Spleen (tissue), 11 donors: Measurements from ENCODE around the gene AKAP6. TPM values are rescaled to one million over a fixed set of nuclear protein-coding genes. Genes with fewer than 3 reads are reported as not detected.

Experiments
- DNase-seq: peaks from one replicate; pipeline ENCODE4 v3.0.0-alpha.2; 2020
- H3K27ac ChIP-seq, 8 donors: fragments of 200-600 bp; sonication (generic) in 7 of 8; 1 replicate in 4 of 8; 2 replicates in 4 of 8; pipeline versions ENCODE4 v1.5.0 to v1.8.0; 2016 to 2021; ENCODE audit warnings: inconsistent platforms in 4 of 8, mild to moderate bottlenecking in 4 of 8, moderate library complexity in 1 of 8
- H3K27me3 ChIP-seq, 7 donors: fragments of 200-600 bp; sonication (generic) in 6 of 7; replicated peaks in 1 of 7; 1 replicate in 4 of 7; 2 replicates in 3 of 7; pipeline versions ENCODE4 v1.5.0 to v1.8.0; 2016 to 2021; ENCODE audit warnings: inconsistent platforms in 3 of 7, mild to moderate bottlenecking in 1 of 7
- H3K36me3 ChIP-seq, 6 donors: fragments of 200-600 bp; sonication (generic) in 5 of 6; 1 replicate in 4 of 6; 2 replicates in 2 of 6; pipeline versions ENCODE4 v1.5.0 to v1.8.0; 2016 to 2021; ENCODE audit warnings: inconsistent platforms in 2 of 6
- H3K4me1 ChIP-seq, 6 donors: fragments of 200-600 bp; sonication (generic) in 5 of 6; 1 replicate in 3 of 6; 2 replicates in 3 of 6; pipeline versions ENCODE4 v1.5.0 to v1.8.0; 2016 to 2021; ENCODE audit warnings: inconsistent platforms in 3 of 6
- H3K4me3 ChIP-seq, 8 donors: fragments of 200-600 bp; sonication (generic) in 7 of 8; 1 replicate in 4 of 8; 2 replicates in 4 of 8; pipeline versions ENCODE4 v1.5.0 to v1.8.0; 2016 to 2021; ENCODE audit warnings: inconsistent platforms in 4 of 8, mild to moderate bottlenecking in 4 of 8, moderate library complexity in 2 of 8
- H3K9me3 ChIP-seq, 8 donors: fragments of 200-600 bp; sonication (generic) in 7 of 8; 1 replicate in 4 of 8; 2 replicates in 4 of 8; pipeline versions ENCODE4 v1.5.0 to v1.8.0; 2016 to 2021; ENCODE audit warnings: inconsistent platforms in 4 of 8
- POLR2A ChIP-seq, 3 donors: fragments of 450-650 bp; IDR thresholded peaks; one replicate each; pipeline ENCODE4 v1.5.1; 2017; ENCODE audit warnings: antibody characterized with exemption in 3 of 3, mild to moderate bottlenecking in 1 of 3
- POLR2AphosphoS5 ChIP-seq, 3 donors: sonication (generic); formaldehyde crosslinking; IDR thresholded peaks; one replicate each; pipeline ENCODE4 v1.5.1; 2017; ENCODE audit warnings: antibody characterized with exemption in 3 of 3
- WGBS, 5 donors: extraction: QIAGEN DNeasy Blood & Tissue Kit in 3 of 5; methylation state at CpG; one replicate each; pipeline versions ENCODE4 v1.1.5 to v1.1.7; 2013 to 2018; 5-methylcytosine and 5-hydroxymethylcytosine counted together
- intact Hi-C: fragments of 100-400 bp; cut with DNase I; formaldehyde crosslinking; loops from one replicate; pipeline ENCODE4 v1.15.0; 2023; ENCODE audit warnings: low total_unique reads
- polyA plus RNA-seq, 3 donors: library from polyadenylated mRNA; stranded (reverse); fragments of 200-250 nt; gene quantifications; one replicate each; pipeline ENCODE4 v1.2.1, GENCODE V29; 2013
- total RNA-seq, 7 donors: library from RNA; depleted of rRNA in 3 of 7; stranded (reverse); fragments of >200 nt in 3 of 7; fragmentation: NEBNext Ultra II Directional in 4 of 7; extraction: Animal tissue kit (Norgen Biotek cat#: 25700) in 4 of 7; gene quantifications; one replicate each; pipeline versions ENCODE4 v1.1.0 to v1.2.1, GENCODE V29; 2016 to 2021
- TF ChIP-seq, protein P1 (sequence below), 11 experiments: fragments of 200-600 bp in 7 of 11; fragments of 450-650 bp in 4 of 11; sonication (generic) in 4 of 11; IDR thresholded peaks in 8 of 11; conservative IDR thresholded peaks in 3 of 11; 1 replicate in 7 of 11; 2 replicates in 4 of 11; pipeline versions ENCODE4 v1.4.0 to v1.8.0; 2016 to 2021; ENCODE audit warnings: antibody characterized with exemption in 11 of 11, inconsistent platforms in 4 of 11, mild to moderate bottlenecking in 1 of 11
- donor health status: healthy with polysubstance abuse.
- donor health status: DM: no; HTN: no; CAD: no; lungs with moderate emphysema.
- donor health status: DM: no; HTN: no; CAD: no.
- donor health status: Bipolar disorder and iron deficiency.
- donor health status: healthy.
- donor health status: DM: no; HTN: no; CAD: no.
- donor health status: DM: yes; HTN: yes; CAD: no.

Gene AKAP6
- total and polyA plus RNA-seq, 10 donors = 0.20 to 12.1 (median 4.8) TPM

GRCh38 chr14:32399920-32400319 is 70.8 kb downstream of the AKAP6 start:
- no peaks in the 10 kb centered on the region for H3K36me3 ChIP-seq
- TF ChIP-seq, protein P1, sequence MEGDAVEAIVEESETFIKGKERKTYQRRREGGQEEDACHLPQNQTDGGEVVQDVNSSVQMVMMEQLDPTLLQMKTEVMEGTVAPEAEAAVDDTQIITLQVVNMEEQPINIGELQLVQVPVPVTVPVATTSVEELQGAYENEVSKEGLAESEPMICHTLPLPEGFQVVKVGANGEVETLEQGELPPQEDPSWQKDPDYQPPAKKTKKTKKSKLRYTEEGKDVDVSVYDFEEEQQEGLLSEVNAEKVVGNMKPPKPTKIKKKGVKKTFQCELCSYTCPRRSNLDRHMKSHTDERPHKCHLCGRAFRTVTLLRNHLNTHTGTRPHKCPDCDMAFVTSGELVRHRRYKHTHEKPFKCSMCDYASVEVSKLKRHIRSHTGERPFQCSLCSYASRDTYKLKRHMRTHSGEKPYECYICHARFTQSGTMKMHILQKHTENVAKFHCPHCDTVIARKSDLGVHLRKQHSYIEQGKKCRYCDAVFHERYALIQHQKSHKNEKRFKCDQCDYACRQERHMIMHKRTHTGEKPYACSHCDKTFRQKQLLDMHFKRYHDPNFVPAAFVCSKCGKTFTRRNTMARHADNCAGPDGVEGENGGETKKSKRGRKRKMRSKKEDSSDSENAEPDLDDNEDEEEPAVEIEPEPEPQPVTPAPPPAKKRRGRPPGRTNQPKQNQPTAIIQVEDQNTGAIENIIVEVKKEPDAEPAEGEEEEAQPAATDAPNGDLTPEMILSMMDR (IDR thresholded peaks at IDR 0.05 in 8 of 11, conservative IDR thresholded peaks at IDR 0.05 in 3 of 11) = no peak
- no peak for TF ChIP-seq POLR2A (IDR thresholded peaks at IDR 0.05)
- TF ChIP-seq POLR2AphosphoS5 (IDR thresholded peaks at IDR 0.05) = no peak

DNA sequence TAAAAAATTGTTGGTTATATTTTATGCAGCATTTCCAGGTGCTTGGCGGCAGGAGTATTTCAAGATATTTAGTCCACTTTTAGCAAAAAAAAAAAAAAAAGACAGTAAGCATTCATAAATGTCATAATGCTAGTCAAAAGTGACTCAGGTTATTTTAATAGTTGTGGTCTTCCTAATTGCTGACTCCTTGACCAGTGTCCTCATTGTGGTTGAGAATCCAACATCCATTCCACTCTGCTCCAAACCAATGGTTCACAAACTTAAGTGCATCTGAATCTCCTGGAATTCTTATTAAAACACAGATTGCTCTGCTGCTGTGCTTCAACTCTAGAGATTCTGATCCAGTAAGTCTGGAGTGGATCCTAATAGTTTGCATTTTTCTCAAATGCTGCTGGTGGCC is 71.4 kb downstream of the AKAP6 start:
- 84 to 100% (median 93%) methylated on average over 1 of the region's 1 CpG for WGBS, 5 donors
- TF ChIP-seq POLR2AphosphoS5 (IDR thresholded peaks at IDR 0.05) (no peak), POLR2A (IDR thresholded peaks at IDR 0.05) (no peak)
- TF ChIP-seq, protein P1 (IDR thresholded peaks at IDR 0.05 in 8 of 11, conservative IDR thresholded peaks at IDR 0.05 in 3 of 11) = no peak
- no peak overlapping the region for H3K27ac ChIP-seq
- no peaks in the 10 kb centered on the region for H3K9me3 ChIP-seq
- H3K36me3 ChIP-seq = no peaks in the 10 kb centered on the region
- intact Hi-C loops = no loop called here
- H3K27me3 ChIP-seq = no peaks in the 10 kb centered on the region
- no peaks in the 10 kb centered on the region for H3K4me1 ChIP-seq
- no peak for DNase-seq
- H3K4me3 ChIP-seq = no peak overlapping the region

More at GRCh38 chr14:32399920-32400319, 70.8 kb downstream of the AKAP6 start:
- 79 to 84% (median 84%) methylated on average over 1 of the region's 1 CpG for WGBS, 5 donors
- no peak for DNase-seq
- Histone ChIP-seq H3K27ac (no peak overlapping the region), H3K9me3 (no peaks in the 10 kb centered on the region), H3K4me1 (no peaks in the 10 kb centered on the region), H3K4me3 (no peak overlapping the region), H3K27me3 (no peaks in the 10 kb centered on the region)
- intact Hi-C loops = no loop called here

DNA sequence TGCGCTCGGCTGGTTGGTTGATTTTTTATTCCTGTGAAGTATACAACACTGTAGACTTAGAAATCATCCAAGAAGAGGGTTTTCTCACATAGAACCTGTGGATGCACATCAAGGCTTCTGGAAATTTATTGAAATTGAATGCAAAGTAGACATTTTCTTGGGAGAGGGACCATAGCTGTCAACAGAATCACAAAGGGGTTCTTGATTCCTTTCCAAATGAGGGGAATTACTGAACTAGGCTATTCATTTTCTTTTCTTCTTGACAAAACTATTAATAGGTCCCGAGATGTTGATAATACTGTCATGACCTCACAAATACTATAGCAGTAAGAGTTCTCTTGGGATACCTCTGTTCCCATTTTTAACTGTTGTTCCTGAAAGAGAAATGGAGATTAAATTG is 73.9 kb downstream of the AKAP6 start:
- intact Hi-C loops = no loop called here
- H3K27ac ChIP-seq = no peak overlapping the region
- TF ChIP-seq, protein P1 (IDR thresholded peaks at IDR 0.05 in 8 of 11, conservative IDR thresholded peaks at IDR 0.05 in 3 of 11) = no peak
- TF ChIP-seq POLR2A (IDR thresholded peaks at IDR 0.05) = no peak
- no peak for TF ChIP-seq POLR2AphosphoS5 (IDR thresholded peaks at IDR 0.05)
- DNase-seq = no peak
- H3K4me1 ChIP-seq = no peaks in the 10 kb centered on the region
- H3K4me3 ChIP-seq = no peak overlapping the region
- no peaks in the 10 kb centered on the region for H3K36me3 ChIP-seq
- H3K9me3 ChIP-seq = no peaks in the 10 kb centered on the region
- no peaks in the 10 kb centered on the region for H3K27me3 ChIP-seq
- 87 to 99% (median 95%) methylated on average over 3 of the region's 3 CpGs for WGBS, 5 donors

- no peak for TF ChIP-seq POLR2AphosphoS5 (IDR thresholded peaks at IDR 0.05)
- TF ChIP-seq, protein P1 (IDR thresholded peaks at IDR 0.05 in 8 of 11, conservative IDR thresholded peaks at IDR 0.05 in 3 of 11) = no peak
- no peak for TF ChIP-seq POLR2A (IDR thresholded peaks at IDR 0.05)
- Histone ChIP-seq H3K36me3 (no peaks in the 10 kb centered on the region), H3K4me1 (no peaks in the 10 kb centered on the region), H3K9me3 (no peaks in the 10 kb centered on the region), H3K4me3 (no peak overlapping the region), H3K27me3 (no peaks in the 10 kb centered on the region), H3K27ac (no peak overlapping the region)
- no peak for DNase-seq
- WGBS, 5 donors = 80 to 95% (median 88%) methylated on average over 2 of the region's 2 CpGs
- intact Hi-C loops = no loop called here
Observed at GRCh38 chr14:32403688-32404087, 74.6 kb downstream of the AKAP6 start.
